ENCODE results near the gene SURF4. TPM values are rescaled to one million over a fixed set of nuclear protein-coding genes. Genes with fewer than 3 reads are reported as not detected.
"Not testable (repeated sequence)": the region's sequence is repeated elsewhere in the genome, so short reads cannot be mapped to it uniquely, and the experiment has no call there.

SURF4 gene
- total and polyA plus RNA-seq, 2 donors (not counting 3 experiments of a cell fraction or from before 2014, with no cell fraction given): 216 to 358 TPM

- no peak for DNase-seq (ENCODE audit: low read depth, low spot score)
- no TSS peak for BruUV-seq (replicated peaks)
These were observed 55.4 kb downstream of the SURF4 start for GRCh38 chr9:133320421-133320881.

DNA sequence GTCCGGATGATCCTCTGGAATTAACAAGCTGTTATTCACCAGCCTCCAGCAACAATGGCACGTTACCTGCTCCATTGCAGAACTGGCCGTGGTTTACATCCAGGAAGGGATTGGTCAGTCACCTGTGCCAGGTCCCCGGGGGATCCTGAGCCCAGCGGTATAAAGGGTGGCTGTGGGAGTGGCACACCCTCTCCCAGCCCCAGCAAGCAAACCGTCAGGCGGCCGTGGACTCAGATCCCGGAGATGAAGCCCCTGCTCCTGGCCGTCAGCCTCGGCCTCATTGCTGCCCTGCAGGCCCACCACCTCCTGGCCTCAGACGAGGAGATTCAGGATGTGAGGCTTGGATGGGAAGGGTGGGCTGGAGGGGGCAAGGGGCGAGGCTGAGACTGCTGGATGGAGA is 58.3 kb downstream of the SURF4 start:
- H3K9ac ChIP-seq (replicated peaks; ENCODE audit: extremely low read depth, insufficient read depth, low read length); CTCF ChIA-PET; H3K27ac ChIP-seq (ENCODE audit: insufficient read depth, low read depth, low read length); H3K36me3 ChIP-seq (ENCODE audit: control insufficient read depth in 2 of 2, extremely low read depth in 1 of 2, insufficient read depth in 2 of 2, low read length in 2 of 2); H3K4me2 ChIP-seq (ENCODE audit: insufficient read depth, low read length); FAIRE-seq; BruUV-seq (replicated peaks); intact Hi-C loops (cut with micrococcal nuclease); H3K79me2 ChIP-seq (ENCODE audit: control insufficient read depth, insufficient read depth, low read length); H3K9me3 ChIP-seq (replicated peaks; ENCODE audit: control insufficient read depth, insufficient read depth, low read length); H4K20me1 ChIP-seq (replicated peaks; ENCODE audit: control insufficient read depth, extremely low read depth, insufficient read depth, low read length); DNase-seq (ENCODE audit: low read depth, low spot score); POLR2A ChIA-PET; H2AFZ ChIP-seq (ENCODE audit: low read depth, low read length); H3K4me3 ChIP-seq (replicated peaks in 1 of 3; ENCODE audit: insufficient read depth in 1 of 3, low read depth in 1 of 3, low read length in 3 of 3); H3K4me1 ChIP-seq (ENCODE audit: control insufficient read depth, extremely low read depth, insufficient read depth, low read length); dilution Hi-C loops (cut with MboI; ENCODE audit: extremely low pct_ligation_motif_present, low sequenced_read_pairs); H3K27me3 ChIP-seq (ENCODE audit: control insufficient read depth in 2 of 2, insufficient read depth in 2 of 2, low read length in 2 of 2); H3K9me1 ChIP-seq (replicated peaks; ENCODE audit: control insufficient read depth, extremely low read depth, insufficient read depth, low read length): not testable (repeated sequence)

More at GRCh38 chr9:133320421-133320881, 55.4 kb downstream of the SURF4 start:
- Histone ChIP-seq H3K9me3 (replicated peaks; ENCODE audit: control insufficient read depth, insufficient read depth, low read length) (no peaks in the 10 kb centered on the region), H2AFZ (ENCODE audit: low read depth, low read length) (no peak overlapping the region), H3K27me3 (ENCODE audit: control insufficient read depth in 2 of 2, insufficient read depth in 2 of 2, low read length in 2 of 2) (no peaks in the 10 kb centered on the region), H3K9ac (replicated peaks; ENCODE audit: extremely low read depth, insufficient read depth, low read length) (no peak overlapping the region), H3K4me1 (ENCODE audit: control insufficient read depth, extremely low read depth, insufficient read depth, low read length) (no peaks in the 10 kb centered on the region), H3K36me3 (ENCODE audit: control insufficient read depth in 2 of 2, extremely low read depth in 1 of 2, insufficient read depth in 2 of 2, low read length in 2 of 2) (no peaks in the 10 kb centered on the region), H3K27ac (ENCODE audit: insufficient read depth, low read depth, low read length) (no peak overlapping the region), H3K4me3 (replicated peaks in 1 of 3; ENCODE audit: insufficient read depth in 1 of 3, low read depth in 1 of 3, low read length in 3 of 3) (no peak overlapping the region), H3K79me2 (ENCODE audit: control insufficient read depth, insufficient read depth, low read length) (no peaks in the 10 kb centered on the region), H3K9me1 (replicated peaks; ENCODE audit: control insufficient read depth, extremely low read depth, insufficient read depth, low read length) (no peaks in the 10 kb centered on the region), H4K20me1 (replicated peaks; ENCODE audit: control insufficient read depth, extremely low read depth, insufficient read depth, low read length) (no peaks in the 10 kb centered on the region), H3K4me2 (ENCODE audit: insufficient read depth, low read length) (no peak overlapping the region)
- no peak for FAIRE-seq
- intact Hi-C loops (cut with micrococcal nuclease): no loop called here
- no peak for TF ChIP-seq MYC (IDR thresholded peaks at IDR 0.05; ENCODE audit: low read depth, low read length)
- TF ChIP-seq EZH2 (IDR thresholded peaks at IDR 0.05; ENCODE audit: borderline replicate concordance, low read depth, low read length, severe bottlenecking): no peak
- no peak for TF ChIP-seq POLR2AphosphoS5 (IDR thresholded peaks at IDR 0.05; ENCODE audit: insufficient read depth, low read depth, low read length)
- no peak for TF ChIP-seq FOS (IDR thresholded peaks at IDR 0.05; ENCODE audit: borderline replicate concordance, insufficient read depth, low read length)
- ChIA-PET CTCF (interaction anchor here (0.8 to 1.6 kb wide), 2 partner anchors 9 to 134 kb away, joined by 3 to 8 read pairs; no protein-coding TSS in a partner anchor), POLR2A (no interaction called here)
- dilution Hi-C loops (cut with MboI; ENCODE audit: extremely low pct_ligation_motif_present, low sequenced_read_pairs): no loop called here

All from endothelial cell of umbilical vein (primary cell).